CD14-positive monocyte (primary cell): Measurements from ENCODE around the gene VAMP5. TPM values are rescaled to one million over a fixed set of nuclear protein-coding genes. Genes with fewer than 3 reads are reported as not detected.

ENCODE experiments used
- DNase-seq, 3 donors: peaks; one replicate each; pipeline ENCODE4 v3.0.0-alpha.2; 2011 to 2022
- H2AFZ ChIP-seq: 2 replicates; pipeline ENCODE4 v1.6.0; 2012; ENCODE audit warnings: mild to moderate bottlenecking, low read depth, low read length, inconsistent platforms; ENCODE audit not compliant: insufficient read depth, poor library complexity, severe bottlenecking
- H3K27ac ChIP-seq, 2 donors: 1 replicate in 1 of 2; 2 replicates in 1 of 2; pipeline ENCODE4 v1.5.1; 2012 to 2013; ENCODE audit warnings: low read length in 2 of 2, control low read depth in 1 of 2, inconsistent platforms in 1 of 2, low read depth in 1 of 2, mild to moderate bottlenecking in 1 of 2
- H3K27me3 ChIP-seq, 2 donors: one replicate each; pipeline versions ENCODE4 v1.6.0 to v1.6.1; 2011 to 2013; ENCODE audit warnings: low read length in 2 of 2; ENCODE audit not compliant: control insufficient read depth in 2 of 2, insufficient read depth in 2 of 2
- H3K36me3 ChIP-seq, 2 donors: replicated peaks in 1 of 2; 1 replicate in 1 of 2; 2 replicates in 1 of 2; pipeline versions ENCODE4 v1.5.1 to v1.6.1; 2012 to 2013; ENCODE audit warnings: low read length in 2 of 2, control low read depth in 1 of 2, inconsistent platforms in 1 of 2, mild to moderate bottlenecking in 1 of 2; ENCODE audit not compliant: insufficient read depth in 2 of 2, control insufficient read depth in 1 of 2
- H3K4me1 ChIP-seq, 2 donors: 1 replicate in 1 of 2; 2 replicates in 1 of 2; pipeline versions ENCODE4 v1.5.1 to v1.6.1; 2012 to 2013; ENCODE audit warnings: low read length in 2 of 2, control low read depth in 1 of 2, inconsistent platforms in 1 of 2, mild to moderate bottlenecking in 1 of 2, moderate library complexity in 1 of 2; ENCODE audit not compliant: insufficient read depth in 2 of 2, control insufficient read depth in 1 of 2
- H3K4me2 ChIP-seq: replicated peaks from 2 replicates; pipeline ENCODE3; 2012; ENCODE audit warnings: low read length, moderate library complexity, mild to moderate bottlenecking; ENCODE audit not compliant: poor library complexity, severe bottlenecking; ENCODE audit errors: extremely low read depth
- H3K4me3 ChIP-seq, 3 experiments: fragments of 200-600 bp in 1 of 3; sonication (generic) in 1 of 3; replicated peaks in 1 of 3; 1 replicate in 2 of 3; 2 replicates in 1 of 3; pipeline ENCODE4 v1.5.1; 2011 to 2013; ENCODE audit warnings: low read length in 3 of 3, mild to moderate bottlenecking in 3 of 3, control low read depth in 2 of 3, low read depth in 2 of 3, inconsistent platforms in 1 of 3, moderate library complexity in 1 of 3
- H3K79me2 ChIP-seq: 2 replicates; pipeline ENCODE4 v1.6.0; 2012; ENCODE audit warnings: mild to moderate bottlenecking, control low read depth, inconsistent platforms, low read length, moderate library complexity; ENCODE audit not compliant: insufficient read depth
- H3K9ac ChIP-seq: 2 replicates; pipeline ENCODE4 v1.6.0; 2017; ENCODE audit warnings: low read length, mild to moderate bottlenecking; ENCODE audit not compliant: insufficient read depth, poor library complexity, severe bottlenecking
- H3K9me3 ChIP-seq, 2 donors: replicated peaks in 1 of 2; 1 replicate in 1 of 2; 2 replicates in 1 of 2; pipeline versions ENCODE4 v1.5.1 to v1.6.1; 2012 to 2013; ENCODE audit warnings: low read length in 2 of 2, control low read depth in 1 of 2; ENCODE audit not compliant: control insufficient read depth in 1 of 2, insufficient read depth in 1 of 2
- H4K20me1 ChIP-seq: 2 replicates; pipeline ENCODE4 v1.6.0; 2012; ENCODE audit warnings: mild to moderate bottlenecking, low read length, control low read depth, moderate library complexity; ENCODE audit not compliant: insufficient read depth
- H3K27ac Mint-ChIP-seq, 7 donors: one replicate each; pipeline ENCODE4 v1.8.0; 2020; ENCODE audit warnings: mild to moderate bottlenecking in 7 of 7, mixed read lengths in 7 of 7, moderate library complexity in 6 of 7, inconsistent platforms in 2 of 7
- H3K27me3 Mint-ChIP-seq, 3 donors: one replicate each; pipeline ENCODE4 v1.8.0; 2021 to 2022; ENCODE audit warnings: low read depth in 3 of 3, mild to moderate bottlenecking in 3 of 3, mixed read lengths in 3 of 3, moderate library complexity in 3 of 3, inconsistent platforms in 1 of 3
- H3K36me3 Mint-ChIP-seq, 2 donors: one replicate each; pipeline ENCODE4 v1.8.0; 2020; ENCODE audit warnings: mixed read lengths in 2 of 2, inconsistent platforms in 1 of 2, mild to moderate bottlenecking in 1 of 2
- H3K4me1 Mint-ChIP-seq: one replicate; pipeline ENCODE4 v1.8.0; 2020; ENCODE audit warnings: mild to moderate bottlenecking, mixed read lengths
- H3K4me3 Mint-ChIP-seq, 2 donors: one replicate each; pipeline ENCODE4 v1.8.0; 2020; ENCODE audit warnings: mild to moderate bottlenecking in 2 of 2, mixed read lengths in 2 of 2, moderate library complexity in 1 of 2
- H3K9me3 Mint-ChIP-seq, 7 donors: one replicate each; pipeline ENCODE4 v1.8.0; 2020 to 2022; ENCODE audit warnings: mixed read lengths in 7 of 7, mild to moderate bottlenecking in 6 of 7, moderate library complexity in 6 of 7, inconsistent platforms in 2 of 7
- WGBS: methylation state at CpG from one replicate; pipeline ENCODE4 v1.1.5; 2013; ENCODE audit warnings: missing lambda C conversion rate; ENCODE audit not compliant: insufficient coverage; 5-methylcytosine and 5-hydroxymethylcytosine counted together
- intact Hi-C, 2 donors: fragments of 100-400 bp; cut with micrococcal nuclease; formaldehyde crosslinking; loops; one replicate each; pipeline versions ENCODE4 v1.15.0 to v1.15.1; 2023
- polyA plus RNA-seq, 3 donors: library from polyadenylated mRNA; depleted of rRNA in 1 of 3; unstranded in 2 of 3; stranded (reverse) in 1 of 3; fragments of 300-500 nt in 2 of 3; fragments of >200 nt in 1 of 3; fragmentation: Illumina TruSeq in 2 of 3; gene quantifications; 1 replicate in 2 of 3; 2 replicates in 1 of 3; pipeline ENCODE4 v1.2.3, GENCODE V29; 2012 to 2021
- TF ChIP-seq, protein P1 (sequence below): fragments of 200-600 bp; IDR thresholded peaks from one replicate; pipeline ENCODE4 v1.8.0; 2022; ENCODE audit warnings: antibody characterized with exemption, mild to moderate bottlenecking

VAMP5 gene
- polyA plus RNA-seq, 3 donors = 154 to 251 (median 171) TPM

DNA sequence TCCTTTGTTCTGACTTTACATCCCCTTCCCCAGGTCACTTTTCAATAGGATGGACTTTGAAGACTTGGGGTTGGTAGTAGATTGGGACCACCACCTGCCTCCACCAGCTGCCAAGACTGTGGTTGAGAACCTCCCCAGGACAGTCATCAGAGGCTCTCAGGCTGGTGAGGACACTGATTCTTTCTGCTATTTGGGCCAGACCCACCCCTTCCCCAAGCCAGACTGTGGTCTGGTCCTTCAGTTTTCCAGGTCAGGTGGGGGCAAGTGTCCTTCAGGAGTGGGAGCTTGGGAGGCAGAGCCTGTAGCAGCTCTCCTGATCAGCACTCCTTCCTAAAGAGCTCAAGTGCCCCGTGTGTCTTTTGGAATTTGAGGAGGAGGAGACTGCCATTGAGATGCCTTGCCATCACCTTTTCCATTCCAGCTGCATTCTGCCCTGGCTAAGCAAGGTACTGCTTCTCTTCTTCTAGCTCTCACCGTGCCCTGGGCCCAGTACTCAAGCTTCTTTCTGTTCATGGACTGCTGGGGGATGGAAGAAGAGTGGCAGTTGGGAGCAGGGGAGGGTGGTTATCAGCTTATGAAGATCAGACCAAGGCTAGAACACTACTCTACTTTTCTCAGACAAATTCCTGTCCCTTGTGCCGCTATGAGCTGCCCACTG, 12.4 kb downstream of the VAMP5 start:
- intact Hi-C loops = no loop called here

DNA sequence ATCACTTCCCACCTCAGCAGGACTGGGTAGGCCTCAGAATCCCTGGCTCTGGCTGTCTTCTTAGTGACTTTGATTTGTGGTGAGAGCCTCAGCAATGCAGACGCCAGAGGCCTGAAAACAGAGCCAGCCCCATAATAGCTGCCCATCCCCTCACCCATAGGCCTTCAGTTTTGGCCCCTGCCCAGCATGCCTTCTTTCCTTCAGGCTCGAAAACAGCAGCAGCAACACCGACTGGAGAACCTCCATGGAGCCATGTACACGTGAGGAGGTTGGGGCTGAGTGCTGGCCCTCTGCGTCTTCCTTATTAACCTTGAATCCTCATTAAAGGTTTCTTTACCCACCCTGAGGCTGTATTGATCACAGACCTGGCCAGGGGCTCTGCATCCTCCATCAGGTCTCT, 13.0 kb downstream of the VAMP5 start:
- Histone ChIP-seq H3K79me2 (peaks cover 57% of the 10 kb centered on the region), H3K9ac (no peak overlapping the region), H3K36me3 (peaks cover 27 to 41% of the 10 kb centered on the region in 2 donors), H3K4me1 (peaks cover 31 to 43% of the 10 kb centered on the region in 2 donors), H3K4me3 (no peak overlapping the region), H3K27ac (no peak overlapping the region), H2AFZ (no peak overlapping the region), H4K20me1 (peaks cover 45% of the 10 kb centered on the region), H3K4me2 (no peak overlapping the region), H3K9me3 (no peaks in the 10 kb centered on the region), H3K27me3 (no peaks in the 10 kb centered on the region)
- H3K36me3 Mint-ChIP-seq = peaks cover 37 to 43% of the 10 kb centered on the region in 2 donors
- H3K27me3 Mint-ChIP-seq = peaks cover 0 to 8% (median 3%) of the 10 kb centered on the region in 3 donors
- peaks cover 0 to 2% (median 0%) of the 10 kb centered on the region in 7 donors for H3K9me3 Mint-ChIP-seq
- TF ChIP-seq, protein P1, sequence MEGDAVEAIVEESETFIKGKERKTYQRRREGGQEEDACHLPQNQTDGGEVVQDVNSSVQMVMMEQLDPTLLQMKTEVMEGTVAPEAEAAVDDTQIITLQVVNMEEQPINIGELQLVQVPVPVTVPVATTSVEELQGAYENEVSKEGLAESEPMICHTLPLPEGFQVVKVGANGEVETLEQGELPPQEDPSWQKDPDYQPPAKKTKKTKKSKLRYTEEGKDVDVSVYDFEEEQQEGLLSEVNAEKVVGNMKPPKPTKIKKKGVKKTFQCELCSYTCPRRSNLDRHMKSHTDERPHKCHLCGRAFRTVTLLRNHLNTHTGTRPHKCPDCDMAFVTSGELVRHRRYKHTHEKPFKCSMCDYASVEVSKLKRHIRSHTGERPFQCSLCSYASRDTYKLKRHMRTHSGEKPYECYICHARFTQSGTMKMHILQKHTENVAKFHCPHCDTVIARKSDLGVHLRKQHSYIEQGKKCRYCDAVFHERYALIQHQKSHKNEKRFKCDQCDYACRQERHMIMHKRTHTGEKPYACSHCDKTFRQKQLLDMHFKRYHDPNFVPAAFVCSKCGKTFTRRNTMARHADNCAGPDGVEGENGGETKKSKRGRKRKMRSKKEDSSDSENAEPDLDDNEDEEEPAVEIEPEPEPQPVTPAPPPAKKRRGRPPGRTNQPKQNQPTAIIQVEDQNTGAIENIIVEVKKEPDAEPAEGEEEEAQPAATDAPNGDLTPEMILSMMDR = no peak
- intact Hi-C loops = no loop called here
- WGBS = 94% methylated on average over 5 of the region's 5 CpGs
- H3K27ac Mint-ChIP-seq = peak overlapping the region in 1 of 7 donors; percentile 98
- no peak for DNase-seq
- H3K4me3 Mint-ChIP-seq = no peak overlapping the region
- H3K4me1 Mint-ChIP-seq = peaks cover 41% of the 10 kb centered on the region

More for the DNA sequence above, 12.4 kb downstream of the VAMP5 start:
- H3K36me3 Mint-ChIP-seq = peaks cover 38 to 46% of the 10 kb centered on the region in 2 donors
- no peak for DNase-seq
- Histone ChIP-seq H3K36me3 (peaks cover 27 to 41% of the 10 kb centered on the region in 2 donors), H3K27ac (peak overlapping the region in 1 of 2 donors; percentile 94), H4K20me1 (peaks cover 45% of the 10 kb centered on the region), H3K27me3 (no peaks in the 10 kb centered on the region), H3K4me1 (peaks cover 33 to 43% of the 10 kb centered on the region in 2 donors), H3K4me3 (peak overlapping the region; percentile 55 to 91 (median 89)), H3K9me3 (no peaks in the 10 kb centered on the region), H3K79me2 (peaks cover 63% of the 10 kb centered on the region), H3K9ac (peak overlapping the region; percentile 92), H3K4me2 (peak overlapping the region; percentile 88), H2AFZ (no peak overlapping the region)
- peaks cover 0 to 8% (median 3%) of the 10 kb centered on the region in 3 donors for H3K27me3 Mint-ChIP-seq
- TF ChIP-seq, protein P1 = no peak
- WGBS = no CpG with 5 or more reads among the region's 3 CpGs
- peak overlapping the region in 4 of 7 donors; percentile 95 to 99 (median 98) for H3K27ac Mint-ChIP-seq
- H3K9me3 Mint-ChIP-seq = peaks cover 0 to 2% (median 0%) of the 10 kb centered on the region in 7 donors
- peaks cover 42% of the 10 kb centered on the region for H3K4me1 Mint-ChIP-seq
- H3K4me3 Mint-ChIP-seq = peak overlapping the region; percentile 93 to 96
